Right lobe of liver (tissue), 4 donors: Measurements from ENCODE around the gene TUBA1B.

ENCODE experiments used
- POLR2A ChIP-seq: fragments of 450-650 bp; IDR thresholded peaks from one replicate; pipeline ENCODE4 v1.6.1; 2017; ENCODE audit warnings: antibody characterized with exemption, mild to moderate bottlenecking
- TF ChIP-seq, protein P1 (sequence below), 4 donors: fragments of 200-600 bp in 3 of 4; fragments of 450-650 bp in 1 of 4; IDR thresholded peaks; one replicate each; pipeline versions ENCODE4 v1.5.1 to v1.8.0; 2016 to 2022; ENCODE audit warnings: antibody characterized with exemption in 4 of 4, mild to moderate bottlenecking in 2 of 4
- donor health status: DM: no; HTN: no; CAD: no.
- donor health status: DM: no; HTN: no; CAD: no.
- donor health status: DM: no; HTN: yes; CAD: no.

DNA sequence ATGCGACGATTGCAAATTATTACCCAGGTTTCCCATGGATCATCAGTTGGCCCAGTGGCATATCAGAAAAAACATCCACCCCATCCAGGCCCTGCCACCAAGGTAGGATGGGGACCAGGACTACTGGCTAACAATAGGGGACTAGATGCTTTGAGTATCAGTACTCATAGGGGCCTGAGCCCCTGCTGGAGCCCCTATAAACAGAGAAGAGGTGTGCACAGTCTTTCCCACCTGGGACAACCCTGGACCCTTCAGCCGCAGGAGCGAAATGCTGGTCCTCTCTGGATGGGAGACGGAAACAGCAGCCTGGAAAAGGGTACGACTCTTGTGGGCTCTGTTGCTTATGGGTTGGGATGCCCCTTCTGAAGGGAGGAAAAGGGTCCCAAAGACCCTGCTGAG lies 42.3 kb downstream of the TUBA1B start:
- no peak for TF ChIP-seq POLR2A
- TF ChIP-seq, protein P1, sequence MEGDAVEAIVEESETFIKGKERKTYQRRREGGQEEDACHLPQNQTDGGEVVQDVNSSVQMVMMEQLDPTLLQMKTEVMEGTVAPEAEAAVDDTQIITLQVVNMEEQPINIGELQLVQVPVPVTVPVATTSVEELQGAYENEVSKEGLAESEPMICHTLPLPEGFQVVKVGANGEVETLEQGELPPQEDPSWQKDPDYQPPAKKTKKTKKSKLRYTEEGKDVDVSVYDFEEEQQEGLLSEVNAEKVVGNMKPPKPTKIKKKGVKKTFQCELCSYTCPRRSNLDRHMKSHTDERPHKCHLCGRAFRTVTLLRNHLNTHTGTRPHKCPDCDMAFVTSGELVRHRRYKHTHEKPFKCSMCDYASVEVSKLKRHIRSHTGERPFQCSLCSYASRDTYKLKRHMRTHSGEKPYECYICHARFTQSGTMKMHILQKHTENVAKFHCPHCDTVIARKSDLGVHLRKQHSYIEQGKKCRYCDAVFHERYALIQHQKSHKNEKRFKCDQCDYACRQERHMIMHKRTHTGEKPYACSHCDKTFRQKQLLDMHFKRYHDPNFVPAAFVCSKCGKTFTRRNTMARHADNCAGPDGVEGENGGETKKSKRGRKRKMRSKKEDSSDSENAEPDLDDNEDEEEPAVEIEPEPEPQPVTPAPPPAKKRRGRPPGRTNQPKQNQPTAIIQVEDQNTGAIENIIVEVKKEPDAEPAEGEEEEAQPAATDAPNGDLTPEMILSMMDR (IDR thresholded peaks at IDR 0.05), result no peak
